HFF-Myc (cell line): Measurements from ENCODE around the gene CYB5B.

Experiments used
- DNase-seq: peaks from one replicate; pipeline ENCODE4 v3.0.0-alpha.2; 2011; ENCODE audit warnings: low read depth; ENCODE audit errors: extremely low read depth
- H3K4me3 ChIP-seq: replicated peaks from 2 replicates; pipeline ENCODE4 v1.5.1; 2011; ENCODE audit warnings: low read depth, mild to moderate bottlenecking, control low read depth, low read length
- CTCF ChIP-seq: IDR thresholded peaks from 2 replicates; pipeline ENCODE4 v1.5.1; 2012; ENCODE audit warnings: mild to moderate bottlenecking, low read depth, low read length, control low read depth; ENCODE audit errors: missing control alignments

Gene CYB5B

GRCh38 chr16:69448470-69449193 is 24.2 kb downstream of the CYB5B start:
- no peak overlapping the region for H3K4me3 ChIP-seq
- peak; percentile 27 for DNase-seq
- TF ChIP-seq CTCF: no peak

- no peak for TF ChIP-seq CTCF
- no peak overlapping the region for H3K4me3 ChIP-seq
- no peak for DNase-seq
Measured at GRCh38 chr16:69451166-69451565, 26.7 kb downstream of the CYB5B start.

- no peak for DNase-seq
- no peak overlapping the region for H3K4me3 ChIP-seq
- no peak for TF ChIP-seq CTCF
Measured at GRCh38 chr16:69453936-69454335, 29.5 kb downstream of the CYB5B start.

GRCh38 chr16:69463876-69464275 is 39.5 kb downstream of the CYB5B start:
- H3K4me3 ChIP-seq: no peak overlapping the region
- no peak for TF ChIP-seq CTCF
- DNase-seq: no peak

GRCh38 chr16:69465083-69465721 is 40.8 kb downstream of the CYB5B start:
- H3K4me3 ChIP-seq: no peak overlapping the region
- peak; percentile 7 for TF ChIP-seq CTCF
- no peak for DNase-seq

- no peak for DNase-seq
- no peak for TF ChIP-seq CTCF
- no peak overlapping the region for H3K4me3 ChIP-seq
Measured at GRCh38 chr16:69465881-69466280, 41.5 kb downstream of the CYB5B start.
